ENCODE results near the gene BNC1.

BNC1 gene

GRCh38 chr15:83284559-83285283 lies at the start of gene BNC1:
Gene BNC1 (minus strand): TSS chr15:83284664. CDS start chr15:83284628, 36 bp downstream.
- no peak for ATAC-seq
- TF ChIP-seq ZNF565 (CRISPR knock-in tag; conservative IDR thresholded peaks at IDR 0.05; ENCODE audit: low read depth) (no peak), ARNTL (CRISPR knock-in tag; IDR thresholded peaks at IDR 0.05; ENCODE audit: borderline replicate concordance, low read depth) (no peak), POU6F1 (CRISPR knock-in tag; IDR thresholded peaks at IDR 0.05; ENCODE audit: borderline replicate concordance, low read depth) (no peak), RARB (CRISPR knock-in tag; IDR thresholded peaks at IDR 0.05) (no peak), TSHZ2 (CRISPR knock-in tag; IDR thresholded peaks at IDR 0.05) (no peak), SNAI2 (CRISPR knock-in tag; IDR thresholded peaks at IDR 0.05) (no peak), BACH2 (CRISPR knock-in tag; IDR thresholded peaks at IDR 0.05; ENCODE audit: borderline replicate concordance) (no peak), CSRNP3 (CRISPR knock-in tag; IDR thresholded peaks at IDR 0.05) (no peak), ZC3H10 (CRISPR knock-in tag; IDR thresholded peaks at IDR 0.05) (no peak), ZNF70 (CRISPR knock-in tag; IDR thresholded peaks at IDR 0.05) (no peak), TOX (CRISPR knock-in tag; IDR thresholded peaks at IDR 0.05; ENCODE audit: borderline replicate concordance) (no peak), CREB5 (CRISPR knock-in tag; IDR thresholded peaks at IDR 0.05; ENCODE audit: low read depth) (no peak), ZFP30 (CRISPR knock-in tag; IDR thresholded peaks at IDR 0.05) (no peak), TCF4 (CRISPR knock-in tag; IDR thresholded peaks at IDR 0.05; ENCODE audit: borderline replicate concordance) (no peak), CSDC2 (CRISPR knock-in tag; IDR thresholded peaks at IDR 0.05) (no peak), ZNF8 (CRISPR knock-in tag; IDR thresholded peaks at IDR 0.05) (no peak), GLIS3 (CRISPR knock-in tag; IDR thresholded peaks at IDR 0.05) (no peak), PATZ1 (CRISPR knock-in tag; IDR thresholded peaks at IDR 0.05; ENCODE audit: borderline replicate concordance) (no peak), OSR1 (CRISPR knock-in tag; IDR thresholded peaks at IDR 0.05) (no peak)

- no peak for TF ChIP-seq ZNF565 (CRISPR knock-in tag; conservative IDR thresholded peaks at IDR 0.05; ENCODE audit: low read depth)
- no peak for TF ChIP-seq CSRNP3 (CRISPR knock-in tag; IDR thresholded peaks at IDR 0.05)
- ATAC-seq, result no peak
Observed at GRCh38 chr15:83327041-83327440, 42.6 kb upstream of the BNC1 start.

Data from SK-N-SH treated with all-trans-retinoic acid at 6 μM for 48 hours (cell line).